ENCODE data around the gene PRDM13.

The PRDM13 gene

DNA sequence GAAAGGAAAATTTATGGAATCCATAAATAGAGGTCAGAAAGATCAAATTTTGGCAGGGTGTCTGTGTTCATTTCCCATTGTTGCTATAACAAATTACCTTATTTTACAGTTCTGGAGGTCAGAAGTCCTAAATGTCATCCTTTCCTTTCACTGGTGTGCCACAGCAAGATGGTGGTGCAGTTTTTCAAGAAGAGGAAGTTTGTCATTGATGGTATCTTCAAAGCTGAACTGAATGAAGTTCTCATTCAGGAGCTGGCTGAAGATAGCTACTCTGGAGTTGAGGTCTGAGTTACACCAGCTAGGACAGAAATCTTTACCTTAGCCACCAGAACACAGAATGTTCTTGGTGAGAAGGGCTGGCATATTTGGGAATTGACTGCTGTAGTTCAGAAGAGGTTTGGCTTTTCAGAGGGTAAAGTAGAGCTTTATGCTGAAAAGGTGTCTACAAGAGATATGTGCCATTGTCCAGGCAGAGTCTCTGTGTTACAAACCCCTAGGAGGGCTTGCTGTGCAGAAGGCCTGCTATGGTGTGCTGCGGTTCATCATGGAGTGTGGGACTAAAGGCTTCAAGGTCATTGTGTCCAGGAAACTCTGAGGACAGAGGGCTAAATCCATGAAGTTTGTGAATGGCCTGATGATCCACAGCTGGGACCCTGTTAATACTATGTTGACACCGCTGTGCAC lies 30.9 kb upstream of the PRDM13 start:
- Histone ChIP-seq H3K4me1 (ENCODE audit: control insufficient read depth, low read length) (no peaks in the 10 kb centered on the region), H3K36me3 (ENCODE audit: control insufficient read depth, low read length) (no peaks in the 10 kb centered on the region), H3K9me3 (ENCODE audit: control insufficient read depth, insufficient read depth, low read length) (no peaks in the 10 kb centered on the region), H3K27me3 (ENCODE audit: control insufficient read depth, low read length) (peaks cover 18% of the 10 kb centered on the region), H3K27ac (ENCODE audit: low read depth, low read length) (no peak overlapping the region), H3K4me3 (ENCODE audit: low read length) (no peak overlapping the region), H3F3A (ENCODE audit: control insufficient read depth, insufficient read depth) (no peaks in the 10 kb centered on the region), H3K9me2 (replicated peaks; ENCODE audit: control insufficient read depth, low read length) (no peaks in the 10 kb centered on the region), H3K79me2 (ENCODE audit: control insufficient read depth, low read length) (no peaks in the 10 kb centered on the region), H4K20me1 (ENCODE audit: control insufficient read depth, insufficient read depth, low read depth, low read length) (no peaks in the 10 kb centered on the region), H3K4me2 (ENCODE audit: low read length) (no peak overlapping the region)
- TF ChIP-seq, protein P1, sequence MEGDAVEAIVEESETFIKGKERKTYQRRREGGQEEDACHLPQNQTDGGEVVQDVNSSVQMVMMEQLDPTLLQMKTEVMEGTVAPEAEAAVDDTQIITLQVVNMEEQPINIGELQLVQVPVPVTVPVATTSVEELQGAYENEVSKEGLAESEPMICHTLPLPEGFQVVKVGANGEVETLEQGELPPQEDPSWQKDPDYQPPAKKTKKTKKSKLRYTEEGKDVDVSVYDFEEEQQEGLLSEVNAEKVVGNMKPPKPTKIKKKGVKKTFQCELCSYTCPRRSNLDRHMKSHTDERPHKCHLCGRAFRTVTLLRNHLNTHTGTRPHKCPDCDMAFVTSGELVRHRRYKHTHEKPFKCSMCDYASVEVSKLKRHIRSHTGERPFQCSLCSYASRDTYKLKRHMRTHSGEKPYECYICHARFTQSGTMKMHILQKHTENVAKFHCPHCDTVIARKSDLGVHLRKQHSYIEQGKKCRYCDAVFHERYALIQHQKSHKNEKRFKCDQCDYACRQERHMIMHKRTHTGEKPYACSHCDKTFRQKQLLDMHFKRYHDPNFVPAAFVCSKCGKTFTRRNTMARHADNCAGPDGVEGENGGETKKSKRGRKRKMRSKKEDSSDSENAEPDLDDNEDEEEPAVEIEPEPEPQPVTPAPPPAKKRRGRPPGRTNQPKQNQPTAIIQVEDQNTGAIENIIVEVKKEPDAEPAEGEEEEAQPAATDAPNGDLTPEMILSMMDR (IDR thresholded peaks at IDR 0.05; ENCODE audit: low read depth, low read length, poor library complexity, severe bottlenecking): no peak
- TF ChIP-seq EZH2phosphoT487 (IDR thresholded peaks at IDR 0.05; ENCODE audit: borderline replicate concordance, low read length): no peak

DNA sequence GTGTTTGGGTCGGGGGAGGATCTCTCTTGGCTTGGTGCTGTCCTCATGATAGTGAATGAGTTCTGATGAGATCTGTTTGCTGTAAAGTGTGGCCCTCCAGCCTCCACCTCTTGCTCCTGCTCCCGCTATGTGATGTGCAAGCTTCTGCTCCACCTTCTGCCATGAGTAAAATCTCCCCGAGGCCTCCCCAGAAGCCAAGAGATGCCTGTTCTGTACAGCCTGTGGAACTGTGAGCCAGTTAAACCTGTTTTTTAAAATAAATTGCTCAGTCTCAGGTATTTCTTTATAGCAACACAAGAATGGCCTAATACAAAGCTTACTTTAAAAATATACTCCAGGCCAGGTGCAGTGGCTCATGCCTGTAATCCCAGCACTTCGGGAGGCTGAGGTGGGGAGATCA lies 26.9 kb upstream of the PRDM13 start:
- no peak overlapping the region for H3K27ac ChIP-seq (ENCODE audit: low read depth, low read length)
- peaks cover 18% of the 10 kb centered on the region for H3K27me3 ChIP-seq (ENCODE audit: control insufficient read depth, low read length)
- H3K4me3 ChIP-seq (ENCODE audit: low read length): no peak overlapping the region
- H3F3A ChIP-seq (ENCODE audit: control insufficient read depth, insufficient read depth): no peaks in the 10 kb centered on the region
- H3K9me3 ChIP-seq (ENCODE audit: control insufficient read depth, insufficient read depth, low read length): no peaks in the 10 kb centered on the region
- no peak overlapping the region for H3K4me2 ChIP-seq (ENCODE audit: low read length)
- H4K20me1 ChIP-seq (ENCODE audit: control insufficient read depth, insufficient read depth, low read depth, low read length): no peaks in the 10 kb centered on the region
- no peaks in the 10 kb centered on the region for H3K36me3 ChIP-seq (ENCODE audit: control insufficient read depth, low read length)
- no peaks in the 10 kb centered on the region for H3K4me1 ChIP-seq (ENCODE audit: control insufficient read depth, low read length)
- no peaks in the 10 kb centered on the region for H3K79me2 ChIP-seq (ENCODE audit: control insufficient read depth, low read length)
- TF ChIP-seq, protein P1 (IDR thresholded peaks at IDR 0.05; ENCODE audit: low read depth, low read length, poor library complexity, severe bottlenecking): no peak
- no peak for TF ChIP-seq EZH2phosphoT487 (IDR thresholded peaks at IDR 0.05; ENCODE audit: borderline replicate concordance, low read length)
- no peaks in the 10 kb centered on the region for H3K9me2 ChIP-seq (replicated peaks; ENCODE audit: control insufficient read depth, low read length)

DNA sequence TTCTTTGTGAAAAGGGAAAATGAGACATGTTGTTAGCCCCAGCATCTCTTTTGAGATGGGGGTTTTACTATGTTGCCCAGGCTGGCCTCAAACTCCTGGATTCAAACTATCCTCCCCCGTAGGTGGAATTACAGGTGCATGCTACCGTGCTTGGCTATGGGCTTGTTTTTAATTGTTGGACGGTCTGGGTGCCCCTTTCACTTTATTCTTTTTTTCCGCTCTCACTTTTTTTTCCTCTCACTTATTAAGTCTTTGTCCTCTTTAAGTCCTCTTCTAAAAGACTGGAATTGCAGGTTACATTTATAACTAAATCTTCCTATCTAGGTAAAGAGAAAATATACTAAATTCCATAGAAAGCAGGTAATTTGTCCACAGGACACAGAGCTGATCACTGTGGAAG lies 18.8 kb upstream of the PRDM13 start:
- H3K27ac ChIP-seq (ENCODE audit: low read depth, low read length): no peak overlapping the region
- H3K4me2 ChIP-seq (ENCODE audit: low read length): no peak overlapping the region
- H4K20me1 ChIP-seq (ENCODE audit: control insufficient read depth, insufficient read depth, low read depth, low read length): no peaks in the 10 kb centered on the region; the same call in 1 of the 2 replicates
- no peak for TF ChIP-seq EZH2phosphoT487 (IDR thresholded peaks at IDR 0.05; ENCODE audit: borderline replicate concordance, low read length)
- TF ChIP-seq, protein P1 (IDR thresholded peaks at IDR 0.05; ENCODE audit: low read depth, low read length, poor library complexity, severe bottlenecking): no peak
- no peaks in the 10 kb centered on the region for H3F3A ChIP-seq (ENCODE audit: control insufficient read depth, insufficient read depth)
- H3K27me3 ChIP-seq (ENCODE audit: control insufficient read depth, low read length): peaks cover 62% of the 10 kb centered on the region
- H3K36me3 ChIP-seq (ENCODE audit: control insufficient read depth, low read length): no peaks in the 10 kb centered on the region
- no peaks in the 10 kb centered on the region for H3K9me2 ChIP-seq (replicated peaks; ENCODE audit: control insufficient read depth, low read length)
- H3K4me3 ChIP-seq (ENCODE audit: low read length): no peak overlapping the region
- H3K79me2 ChIP-seq (ENCODE audit: control insufficient read depth, low read length): no peaks in the 10 kb centered on the region
- H3K4me1 ChIP-seq (ENCODE audit: control insufficient read depth, low read length): 0 out of 2 replicates have a peak, but pooled peaks cover 8% of the 10 kb centered on the region
- no peaks in the 10 kb centered on the region for H3K9me3 ChIP-seq (ENCODE audit: control insufficient read depth, insufficient read depth, low read length)
